Measurements from ENCODE around the gene EYS.

GRCh38 chr6:63819831-63820230 lies 1887.2 kb downstream of the EYS start:
- TF ChIP-seq RAD21 (IDR thresholded peaks at IDR 0.05) (no peak), YY1 (IDR thresholded peaks at IDR 0.05) (no peak), JUND (IDR thresholded peaks at IDR 0.05) (no peak), CTCF (IDR thresholded peaks at IDR 0.05; ENCODE audit: low read depth, low read length, missing input control) (no peak), ZBTB33 (IDR thresholded peaks at IDR 0.05) (no peak), RXRA (IDR thresholded peaks at IDR 0.05) (no peak), GABPA (IDR thresholded peaks at IDR 0.05 in 1 of 2, conservative IDR thresholded peaks at IDR 0.05 in 1 of 2) (no peak), SP1 (IDR thresholded peaks at IDR 0.05) (no peak), TAF1 (conservative IDR thresholded peaks at IDR 0.05) (no peak)
